Kidney (tissue), 14 donors: Measurements from ENCODE around the gene TGFBR2. TPM values are rescaled to one million over a fixed set of nuclear protein-coding genes. Genes with fewer than 3 reads are reported as not detected.

Experiments used
- DNase-seq, 5 donors: peaks; one replicate each; pipeline ENCODE4 v3.0.0-alpha.2; 2013 to 2020
- FAIRE-seq: peaks from 2 replicates; lab custom pipeline; 2012; peaks lifted over from hg19 to GRCh38; lab: Jason Lieb, UNC
- H3K27ac ChIP-seq, 2 donors: one replicate each; pipeline ENCODE4 v1.7.0; 2013; ENCODE audit warnings: low read depth in 2 of 2, low read length in 2 of 2, inconsistent platforms in 1 of 2
- H3K27me3 ChIP-seq: one replicate; pipeline ENCODE4 v1.7.1; 2013; ENCODE audit warnings: low read length, inconsistent platforms; ENCODE audit not compliant: control insufficient read depth, insufficient read depth
- H3K36me3 ChIP-seq, 3 donors: one replicate each; pipeline versions ENCODE4 v1.7.0 to v1.7.1; 2013; ENCODE audit warnings: low read length in 3 of 3, control low read depth in 1 of 3, inconsistent platforms in 1 of 3; ENCODE audit not compliant: insufficient read depth in 3 of 3, control insufficient read depth in 2 of 3
- H3K4me1 ChIP-seq, 3 donors: one replicate each; pipeline versions ENCODE4 v1.7.0 to v1.7.1; 2013; ENCODE audit warnings: low read length in 3 of 3, inconsistent platforms in 1 of 3, low read depth in 1 of 3; ENCODE audit not compliant: control insufficient read depth in 2 of 3, insufficient read depth in 2 of 3
- H3K4me3 ChIP-seq, 3 donors: one replicate each; pipeline versions ENCODE4 v1.7.0 to v1.8.1; 2013; ENCODE audit warnings: low read length in 3 of 3, control low read depth in 1 of 3, inconsistent platforms in 1 of 3
- H3K9ac ChIP-seq, 3 donors: one replicate each; pipeline versions ENCODE4 v1.7.0 to v1.7.1; 2013; ENCODE audit warnings: low read length in 3 of 3, control low read depth in 1 of 3, inconsistent platforms in 1 of 3
- H3K9me3 ChIP-seq, 3 donors: one replicate each; pipeline versions ENCODE4 v1.7.0 to v1.7.1; 2013; ENCODE audit warnings: low read length in 3 of 3, control low read depth in 1 of 3, inconsistent platforms in 1 of 3; ENCODE audit not compliant: control insufficient read depth in 2 of 3, insufficient read depth in 1 of 3
- CTCF ChIP-seq: IDR thresholded peaks from 3 replicates; pipeline ENCODE4 v1.5.1; 2012; ENCODE audit warnings: mild to moderate bottlenecking, moderate library complexity, borderline replicate concordance; ENCODE audit not compliant: insufficient read depth; ENCODE audit errors: extremely low read depth
- intact Hi-C: fragments of 100-400 bp; cut with DNase I; formaldehyde crosslinking; loops from one replicate; pipeline ENCODE4 v1.11.1; 2022
- polyA plus RNA-seq: library from polyadenylated mRNA; stranded (reverse); fragments of 350-450 nt; fragmentation: Illumina TruSeq; extraction: RNeasy Lipid Tissue Mini Kit (QIAGEN cat#74804); gene quantifications from one replicate; pipeline ENCODE4 v1.2.3, GENCODE V29; 2014; ENCODE audit warnings: low read depth, low replicate concordance; ENCODE audit not compliant: insufficient read depth
- total RNA-seq: library from RNA; stranded (reverse); fragmentation: NEBNext Ultra II Directional; extraction: Animal tissue kit (Norgen Biotek cat#: 25700); gene quantifications from one replicate; pipeline ENCODE4 v1.2.1, GENCODE V29; 2021
- donor health status: control.
- donor health status: control.
- donor health status: control.
- donor health status: control.
- donor health status: control.
- donor health status: DM: yes; HTN: yes; CAD: no.
- donor health status: Normal renal cell carcinoma (clear cell type).

The TGFBR2 gene
- total and polyA plus RNA-seq, 2 donors from 2014 or later, result 81.8 to 243 TPM

DNA sequence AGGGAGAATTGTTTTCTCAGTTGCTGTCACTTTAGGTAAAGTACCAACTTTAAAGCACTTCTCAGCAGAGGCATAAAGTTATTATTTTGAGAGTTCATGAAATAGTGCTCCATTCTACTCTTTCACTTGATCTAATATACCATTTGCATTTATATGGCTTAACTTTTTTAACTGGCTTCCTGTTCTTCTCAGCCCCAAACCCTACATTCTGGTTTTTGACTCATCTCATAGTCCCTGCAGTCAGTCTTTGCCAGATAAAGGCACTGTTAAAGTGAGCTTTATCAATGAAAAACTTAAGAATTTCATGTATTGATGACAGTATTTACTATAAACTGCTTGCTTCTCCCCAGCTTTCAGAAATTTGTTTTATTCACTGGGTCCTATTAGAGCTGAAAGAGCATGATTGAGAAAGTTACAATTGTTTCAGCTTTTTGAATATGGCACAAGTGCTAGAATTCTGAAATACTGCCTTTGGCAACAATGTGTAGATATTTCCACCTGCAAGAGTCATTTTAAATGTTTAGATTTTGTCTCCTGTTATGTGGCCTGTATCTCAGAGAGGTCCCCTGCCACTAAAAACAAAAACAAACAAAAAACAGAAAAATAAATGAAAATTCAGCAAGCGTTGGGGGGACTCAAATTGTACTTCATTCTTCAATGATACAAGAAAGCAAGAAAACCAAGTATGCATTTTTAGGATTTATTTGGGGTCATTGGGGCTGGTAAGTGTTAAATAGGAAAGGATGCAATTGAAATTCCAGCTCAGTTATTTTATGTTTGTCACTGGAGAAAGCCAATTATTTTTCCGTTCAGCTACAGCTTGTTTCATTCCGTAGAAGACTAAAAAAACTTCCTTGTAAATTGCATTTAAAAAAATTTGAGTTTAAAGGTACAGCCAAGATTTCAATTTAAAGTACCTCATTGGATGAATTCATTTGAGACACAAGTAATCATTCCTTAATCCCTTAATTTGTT lies 28.6 kb downstream of the TGFBR2 start:
- peaks cover 3 to 21% (median 18%) of the 10 kb centered on the region in 3 donors for H3K4me1 ChIP-seq
- H3K4me3 ChIP-seq, result no peak overlapping the region
- H3K27me3 ChIP-seq, result no peaks in the 10 kb centered on the region
- H3K27ac ChIP-seq, result no peak overlapping the region
- H3K9ac ChIP-seq, result no peak overlapping the region
- TF ChIP-seq CTCF, result no peak
- no peaks in the 10 kb centered on the region for H3K9me3 ChIP-seq
- intact Hi-C loops, result no loop called here
- DNase-seq (no peak), FAIRE-seq (no peak)
- no peaks in the 10 kb centered on the region for H3K36me3 ChIP-seq

GRCh38 chr3:30637310-30638219 lies 31.2 kb downstream of the TGFBR2 start:
- Histone ChIP-seq H3K27me3 (no peaks in the 10 kb centered on the region), H3K4me3 (no peak overlapping the region), H3K36me3 (no peaks in the 10 kb centered on the region), H3K4me1 (peaks cover 3 to 17% (median 15%) of the 10 kb centered on the region in 3 donors), H3K27ac (no peak overlapping the region), H3K9me3 (no peaks in the 10 kb centered on the region), H3K9ac (no peak overlapping the region)
- TF ChIP-seq CTCF, result no peak
- no peak for FAIRE-seq
- intact Hi-C loops, result no loop called here
- no peak for DNase-seq

DNA sequence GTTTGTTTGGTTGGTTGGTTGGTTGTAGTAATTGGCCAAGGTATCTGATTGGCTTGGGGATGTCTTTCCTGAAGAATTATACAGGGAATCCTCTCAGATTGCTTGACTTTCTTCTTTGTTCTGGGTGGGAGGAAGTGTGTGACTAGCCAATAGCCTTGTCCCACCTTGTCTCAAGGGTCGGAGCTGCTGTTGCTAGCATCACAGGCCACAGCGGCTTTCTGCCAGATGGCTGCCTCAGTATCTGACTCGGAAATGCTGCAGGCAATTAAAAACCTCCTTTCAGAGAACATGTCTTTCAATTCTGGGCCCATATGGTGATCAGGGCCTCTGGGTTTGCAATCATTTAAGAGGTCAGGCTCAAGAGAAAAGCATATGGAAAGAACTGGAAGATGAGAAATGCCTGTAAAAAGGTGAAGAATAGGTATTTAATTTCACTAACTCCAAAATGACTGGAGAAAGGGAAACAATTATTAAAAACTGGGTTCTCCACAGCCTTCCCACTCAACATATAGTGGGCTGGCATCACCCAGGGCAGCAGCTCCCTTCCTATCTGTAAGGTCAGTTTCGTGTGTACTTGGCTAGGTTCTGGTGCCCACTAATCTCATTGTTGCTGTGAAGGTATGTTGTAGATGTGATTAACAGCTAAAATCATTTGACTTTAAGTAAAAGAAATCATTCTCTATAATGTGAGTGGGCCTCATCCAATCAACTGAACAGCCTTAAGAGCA lies 32.4 kb downstream of the TGFBR2 start:
- intact Hi-C loops, result no loop called here
- H3K4me1 ChIP-seq, result peaks cover 3 to 25% (median 23%) of the 10 kb centered on the region in 3 donors
- no peaks in the 10 kb centered on the region for H3K9me3 ChIP-seq
- no peak for TF ChIP-seq CTCF
- DNase-seq (no peak), FAIRE-seq (no peak)
- H3K27me3 ChIP-seq, result no peaks in the 10 kb centered on the region
- no peak overlapping the region for H3K9ac ChIP-seq
- H3K27ac ChIP-seq, result no peak overlapping the region
- no peaks in the 10 kb centered on the region for H3K36me3 ChIP-seq
- no peak overlapping the region for H3K4me3 ChIP-seq
